Measurements from ENCODE around the gene OLFML2B.

GRCh38 chr1:162059721-162060120 lies 36.1 kb upstream of the OLFML2B start:
- TF ChIP-seq CTCF (conservative IDR thresholded peaks at IDR 0.05 in 1 of 2, IDR thresholded peaks at IDR 0.05 in 1 of 2; ENCODE audit: low read depth in 1 of 2, low read length in 2 of 2) (no peak), EZH2 (IDR thresholded peaks at IDR 0.05; ENCODE audit: low read length, missing control alignments) (no peak)
